HFFc6 (cell line): ENCODE data around the gene WDSUB1. TPM values are rescaled to one million over a fixed set of nuclear protein-coding genes. Genes with fewer than 3 reads are reported as not detected.

ENCODE experiments used
- DNase-seq: peaks from one replicate; pipeline ENCODE4 v3.0.0-alpha.2; 2018
- H3K27ac Mint-ChIP-seq: 2 replicates; pipeline ENCODE4 v1.8.0; 2020; ENCODE audit warnings: mild to moderate bottlenecking, mixed read lengths
- H3K27me3 Mint-ChIP-seq: 2 replicates; pipeline ENCODE4 v1.8.0; 2021; ENCODE audit warnings: mild to moderate bottlenecking, moderate library complexity, mixed read lengths; ENCODE audit not compliant: insufficient read depth
- H3K36me3 Mint-ChIP-seq: 2 replicates; pipeline ENCODE4 v1.8.0; 2021; ENCODE audit warnings: low read depth, mixed read lengths
- H3K4me1 Mint-ChIP-seq: 2 replicates; pipeline ENCODE4 v1.8.0; 2020; ENCODE audit warnings: low read depth, mixed read lengths
- H3K4me3 Mint-ChIP-seq: 2 replicates; pipeline ENCODE4 v1.8.0; 2020; ENCODE audit warnings: mild to moderate bottlenecking, moderate library complexity, mixed read lengths
- H3K9me3 Mint-ChIP-seq: 2 replicates; pipeline ENCODE4 v1.8.0; 2020; ENCODE audit warnings: mild to moderate bottlenecking, mixed read lengths
- CTCF ChIP-seq: fragments of 200-600 bp; sonication (generic); IDR thresholded peaks from 2 replicates; pipeline ENCODE4 v1.5.0; 2021; ENCODE audit warnings: antibody characterized with exemption, mild to moderate bottlenecking
- total RNA-seq, 6 experiments: library from RNA; stranded (reverse); fragmentation: NEBNext Ultra II Directional; extraction: Animal tissue kit (Norgen Biotek cat#: 25700); gene quantifications; 2 replicates in 1 of 6; 3 replicates in 5 of 6; pipeline ENCODE4 v1.2.3, GENCODE V29; 2021

Gene WDSUB1
- total RNA-seq, 6 experiments from 2014 or later = 6.1 to 8.9 (median 7.0) TPM

GRCh38 chr2:159307942-159308341 lies 21.4 kb upstream of the WDSUB1 start:
- Mint-ChIP-seq H3K4me3 (no peak overlapping the region), H3K27ac (no peak overlapping the region), H3K27me3 (peaks cover 9% of the 10 kb centered on the region; the same call in 1 of the 2 replicates), H3K9me3 (peaks cover 4% of the 10 kb centered on the region; the same call in 1 of the 2 replicates), H3K4me1 (no peaks in the 10 kb centered on the region), H3K36me3 (peaks cover 7% of the 10 kb centered on the region; the same call in 1 of the 2 replicates)
- no peak for DNase-seq
- TF ChIP-seq CTCF = no peak

GRCh38 chr2:159300586-159300985 lies 14.1 kb upstream of the WDSUB1 start:
- DNase-seq = no peak
- TF ChIP-seq CTCF = no peak
- Mint-ChIP-seq H3K4me3 (no peak overlapping the region), H3K36me3 (peaks cover 7% of the 10 kb centered on the region; the same call in 1 of the 2 replicates), H3K9me3 (peaks cover 4% of the 10 kb centered on the region; the same call in 1 of the 2 replicates), H3K27me3 (peaks cover 2% of the 10 kb centered on the region; the same call in 1 of the 2 replicates), H3K4me1 (no peaks in the 10 kb centered on the region), H3K27ac (no peak overlapping the region)

GRCh38 chr2:159298967-159299366 lies 12.5 kb upstream of the WDSUB1 start:
- H3K27ac Mint-ChIP-seq = no peak overlapping the region
- H3K4me3 Mint-ChIP-seq = no peak overlapping the region
- H3K9me3 Mint-ChIP-seq = no peaks in the 10 kb centered on the region
- DNase-seq = no peak
- TF ChIP-seq CTCF = no peak
- H3K27me3 Mint-ChIP-seq = peaks cover 2% of the 10 kb centered on the region; the same call in 1 of the 2 replicates
- H3K4me1 Mint-ChIP-seq = no peaks in the 10 kb centered on the region
- peaks cover 5% of the 10 kb centered on the region; the same call in 1 of the 2 replicates for H3K36me3 Mint-ChIP-seq

GRCh38 chr2:159297042-159297707 lies 10.7 kb upstream of the WDSUB1 start:
- no peaks in the 10 kb centered on the region for H3K9me3 Mint-ChIP-seq
- no peak for TF ChIP-seq CTCF
- H3K27me3 Mint-ChIP-seq = no peaks in the 10 kb centered on the region

GRCh38 chr2:159292157-159292556 lies 5.7 kb upstream of the WDSUB1 start:
- Mint-ChIP-seq H3K4me3 (no peak overlapping the region), H3K36me3 (no peaks in the 10 kb centered on the region), H3K27ac (no peak overlapping the region), H3K9me3 (no peaks in the 10 kb centered on the region), H3K27me3 (no peaks in the 10 kb centered on the region), H3K4me1 (peaks cover 19% of the 10 kb centered on the region)
- no peak for DNase-seq
- TF ChIP-seq CTCF = no peak

More at GRCh38 chr2:159297042-159297707, 10.7 kb upstream of the WDSUB1 start:
- H3K4me3 Mint-ChIP-seq = no peak overlapping the region
- no peaks in the 10 kb centered on the region for H3K4me1 Mint-ChIP-seq
- no peaks in the 10 kb centered on the region for H3K36me3 Mint-ChIP-seq
- H3K27ac Mint-ChIP-seq = no peak overlapping the region
- no peak for DNase-seq
